SK-N-SH treated with all-trans-retinoic acid at 6 μM for 48 hours (cell line): ENCODE data around the gene PSORS1C2.

Experiments
- ARNTL ChIP-seq: fragments of 450-650 bp; formaldehyde crosslinking; IDR thresholded peaks from 2 replicates; pipeline ENCODE4 v1.5.0; 2020; ENCODE audit warnings: low read depth, mild to moderate bottlenecking, moderate library complexity, borderline replicate concordance
- BACH2 ChIP-seq: fragments of 250-450 bp; sonication (Bioruptor Pico); IDR thresholded peaks from 2 replicates; pipeline ENCODE4 v1.9.0; 2021; ENCODE audit warnings: mild to moderate bottlenecking, borderline replicate concordance
- CREB5 ChIP-seq: fragments of 250-450 bp; sonication (Bioruptor Pico); IDR thresholded peaks from 2 replicates; pipeline ENCODE4 v1.5.1; 2020; ENCODE audit warnings: low read depth, mild to moderate bottlenecking, moderate library complexity
- CSRNP3 ChIP-seq: fragments of 250-450 bp; sonication (Bioruptor Pico); IDR thresholded peaks from 2 replicates; pipeline ENCODE4 v1.5.1; 2021; ENCODE audit warnings: mild to moderate bottlenecking, moderate library complexity
- ESRRG ChIP-seq: fragments of 250-450 bp; sonication (Bioruptor Pico); IDR thresholded peaks from 2 replicates; pipeline ENCODE4 v1.6.1; 2021; ENCODE audit warnings: mild to moderate bottlenecking
- GLIS3 ChIP-seq: fragments of 250-450 bp; sonication (Bioruptor Pico); IDR thresholded peaks from 2 replicates; pipeline ENCODE4 v1.5.0; 2020; ENCODE audit warnings: mild to moderate bottlenecking, moderate library complexity
- PATZ1 ChIP-seq: fragments of 250-450 bp; sonication (Bioruptor Pico); IDR thresholded peaks from 2 replicates; pipeline ENCODE4 v1.8.0; 2020; ENCODE audit warnings: mild to moderate bottlenecking, moderate library complexity, borderline replicate concordance
- PPARA ChIP-seq: fragments of 250-450 bp; sonication (Bioruptor Pico); IDR thresholded peaks from 2 replicates; pipeline ENCODE4 v1.5.0; 2020; ENCODE audit warnings: mild to moderate bottlenecking, borderline replicate concordance
- RARB ChIP-seq: fragments of 250-450 bp; sonication (Bioruptor Pico); IDR thresholded peaks from 2 replicates; pipeline ENCODE4 v1.8.0; 2021; ENCODE audit warnings: mild to moderate bottlenecking, moderate library complexity
- TOX ChIP-seq: fragments of 250-450 bp; sonication (Bioruptor Pico); IDR thresholded peaks from 2 replicates; pipeline ENCODE4 v1.8.0; 2021; ENCODE audit warnings: mild to moderate bottlenecking, moderate library complexity, borderline replicate concordance
- ZNF8 ChIP-seq: fragments of 450-650 bp; formaldehyde crosslinking; IDR thresholded peaks from 2 replicates; pipeline ENCODE4 v1.5.0; 2020; ENCODE audit warnings: mild to moderate bottlenecking, moderate library complexity

DNA sequence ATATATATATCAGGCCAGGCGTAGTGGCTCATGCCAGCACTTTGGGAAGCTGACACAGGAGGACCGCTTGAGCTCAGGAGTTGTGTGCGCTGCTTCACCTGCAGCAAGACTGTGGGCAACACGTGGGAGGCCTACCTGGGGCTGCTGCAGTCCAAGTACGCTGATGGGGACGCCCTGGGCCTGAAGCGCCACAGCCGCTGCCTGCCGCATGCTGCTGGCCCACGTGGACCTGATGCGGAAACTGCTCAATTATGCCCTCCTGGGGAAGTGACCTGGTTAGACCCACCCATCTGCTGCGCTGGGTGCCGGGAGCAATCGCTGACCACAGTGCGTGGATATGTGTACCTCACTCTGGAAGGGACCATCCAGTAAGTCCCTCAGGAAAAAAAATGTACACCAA is 1.8 kb upstream of the PSORS1C2 start:
- no peak for TF ChIP-seq TOX (CRISPR knock-in tag)
- no peak for TF ChIP-seq CREB5 (CRISPR knock-in tag)
- TF ChIP-seq PPARA (CRISPR knock-in tag), result no peak
- no peak for TF ChIP-seq ZNF8 (CRISPR knock-in tag)
- TF ChIP-seq GLIS3 (CRISPR knock-in tag), result no peak
- TF ChIP-seq BACH2 (CRISPR knock-in tag), result no peak
- no peak for TF ChIP-seq ESRRG (CRISPR knock-in tag)
- TF ChIP-seq CSRNP3 (CRISPR knock-in tag), result no peak
- TF ChIP-seq RARB (CRISPR knock-in tag), result no peak
- TF ChIP-seq ARNTL (CRISPR knock-in tag), result no peak
- no peak for TF ChIP-seq PATZ1 (CRISPR knock-in tag)
